Liver (tissue), 3 donors: ENCODE data around the gene SLC25A12.

Experiments used
- ATF3 ChIP-seq: IDR thresholded peaks from 2 replicates; pipeline ENCODE4 v1.6.1; 2016; ENCODE audit warnings: antibody characterized with exemption
- EGR1 ChIP-seq, 2 donors: IDR thresholded peaks; 2 replicates each; pipeline ENCODE4 v1.6.1; 2016 to 2018; ENCODE audit warnings: antibody characterized with exemption in 2 of 2, low read depth in 2 of 2
- FOXA1 ChIP-seq: IDR thresholded peaks from 2 replicates; pipeline ENCODE4 v1.6.1; 2016; ENCODE audit warnings: antibody characterized with exemption
- GABPA ChIP-seq, 2 donors: IDR thresholded peaks in 1 of 2; conservative IDR thresholded peaks in 1 of 2; 2 replicates each; pipeline ENCODE4 v1.6.1; 2016; ENCODE audit warnings: antibody characterized with exemption in 2 of 2, mild to moderate bottlenecking in 1 of 2, moderate library complexity in 1 of 2
- JUND ChIP-seq, 2 donors: IDR thresholded peaks; 2 replicates each; pipeline ENCODE4 v1.6.1; 2016; ENCODE audit warnings: antibody characterized with exemption in 2 of 2
- RAD21 ChIP-seq, 2 donors: IDR thresholded peaks; 2 replicates each; pipeline ENCODE4 v1.6.1; 2016; ENCODE audit warnings: antibody characterized with exemption in 2 of 2, mild to moderate bottlenecking in 2 of 2
- REST ChIP-seq: IDR thresholded peaks from 2 replicates; pipeline ENCODE4 v1.6.1; 2016; ENCODE audit warnings: antibody characterized with exemption, mild to moderate bottlenecking
- RXRA ChIP-seq, 2 donors: IDR thresholded peaks; 2 replicates each; pipeline ENCODE4 v1.6.1; 2017 to 2018; ENCODE audit warnings: antibody characterized with exemption in 2 of 2, mild to moderate bottlenecking in 1 of 2
- SP1 ChIP-seq: IDR thresholded peaks from 2 replicates; pipeline ENCODE4 v1.6.1; 2018; ENCODE audit warnings: antibody characterized with exemption, mild to moderate bottlenecking
- TAF1 ChIP-seq: conservative IDR thresholded peaks from 2 replicates; pipeline ENCODE4 v1.6.1; 2016; ENCODE audit warnings: antibody characterized with exemption, mild to moderate bottlenecking
- YY1 ChIP-seq: IDR thresholded peaks from 2 replicates; pipeline ENCODE4 v1.6.1; 2016; ENCODE audit warnings: antibody characterized with exemption, mild to moderate bottlenecking
- TF ChIP-seq, protein P1 (sequence below): fragments of 150-350 bp; IDR thresholded peaks from 2 replicates; pipeline ENCODE4 v1.5.1; 2017; ENCODE audit warnings: improper control_type of control experiment, low read depth, low read length; ENCODE audit not compliant: missing input control
- TF ChIP-seq, protein P2 (sequence below): IDR thresholded peaks from 2 replicates; pipeline ENCODE4 v1.6.1; 2016; ENCODE audit warnings: antibody characterized with exemption
- TF ChIP-seq, protein P3 (sequence below): IDR thresholded peaks from 2 replicates; pipeline ENCODE4 v1.6.1; 2016; ENCODE audit warnings: antibody characterized with exemption
- donor health status: healthy.
- donor health status: healthy.

- TF ChIP-seq, protein P1, sequence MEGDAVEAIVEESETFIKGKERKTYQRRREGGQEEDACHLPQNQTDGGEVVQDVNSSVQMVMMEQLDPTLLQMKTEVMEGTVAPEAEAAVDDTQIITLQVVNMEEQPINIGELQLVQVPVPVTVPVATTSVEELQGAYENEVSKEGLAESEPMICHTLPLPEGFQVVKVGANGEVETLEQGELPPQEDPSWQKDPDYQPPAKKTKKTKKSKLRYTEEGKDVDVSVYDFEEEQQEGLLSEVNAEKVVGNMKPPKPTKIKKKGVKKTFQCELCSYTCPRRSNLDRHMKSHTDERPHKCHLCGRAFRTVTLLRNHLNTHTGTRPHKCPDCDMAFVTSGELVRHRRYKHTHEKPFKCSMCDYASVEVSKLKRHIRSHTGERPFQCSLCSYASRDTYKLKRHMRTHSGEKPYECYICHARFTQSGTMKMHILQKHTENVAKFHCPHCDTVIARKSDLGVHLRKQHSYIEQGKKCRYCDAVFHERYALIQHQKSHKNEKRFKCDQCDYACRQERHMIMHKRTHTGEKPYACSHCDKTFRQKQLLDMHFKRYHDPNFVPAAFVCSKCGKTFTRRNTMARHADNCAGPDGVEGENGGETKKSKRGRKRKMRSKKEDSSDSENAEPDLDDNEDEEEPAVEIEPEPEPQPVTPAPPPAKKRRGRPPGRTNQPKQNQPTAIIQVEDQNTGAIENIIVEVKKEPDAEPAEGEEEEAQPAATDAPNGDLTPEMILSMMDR: no peak
- TF ChIP-seq REST (no peak), RAD21 (IDR thresholded peaks at IDR 0.05) (no peak), YY1 (no peak), TAF1 (no peak), EGR1 (IDR thresholded peaks at IDR 0.05; ENCODE audit: low read depth in 2 of 2) (no peak), JUND (IDR thresholded peaks at IDR 0.05) (no peak), GABPA (IDR thresholded peaks at IDR 0.05 in 1 of 2, conservative IDR thresholded peaks at IDR 0.05 in 1 of 2) (no peak), SP1 (no peak), FOXA1 (no peak), ATF3 (no peak), RXRA (IDR thresholded peaks at IDR 0.05) (no peak)
- TF ChIP-seq, protein P2, sequence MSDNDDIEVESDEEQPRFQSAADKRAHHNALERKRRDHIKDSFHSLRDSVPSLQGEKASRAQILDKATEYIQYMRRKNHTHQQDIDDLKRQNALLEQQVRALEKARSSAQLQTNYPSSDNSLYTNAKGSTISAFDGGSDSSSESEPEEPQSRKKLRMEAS: no peak
- TF ChIP-seq, protein P3, sequence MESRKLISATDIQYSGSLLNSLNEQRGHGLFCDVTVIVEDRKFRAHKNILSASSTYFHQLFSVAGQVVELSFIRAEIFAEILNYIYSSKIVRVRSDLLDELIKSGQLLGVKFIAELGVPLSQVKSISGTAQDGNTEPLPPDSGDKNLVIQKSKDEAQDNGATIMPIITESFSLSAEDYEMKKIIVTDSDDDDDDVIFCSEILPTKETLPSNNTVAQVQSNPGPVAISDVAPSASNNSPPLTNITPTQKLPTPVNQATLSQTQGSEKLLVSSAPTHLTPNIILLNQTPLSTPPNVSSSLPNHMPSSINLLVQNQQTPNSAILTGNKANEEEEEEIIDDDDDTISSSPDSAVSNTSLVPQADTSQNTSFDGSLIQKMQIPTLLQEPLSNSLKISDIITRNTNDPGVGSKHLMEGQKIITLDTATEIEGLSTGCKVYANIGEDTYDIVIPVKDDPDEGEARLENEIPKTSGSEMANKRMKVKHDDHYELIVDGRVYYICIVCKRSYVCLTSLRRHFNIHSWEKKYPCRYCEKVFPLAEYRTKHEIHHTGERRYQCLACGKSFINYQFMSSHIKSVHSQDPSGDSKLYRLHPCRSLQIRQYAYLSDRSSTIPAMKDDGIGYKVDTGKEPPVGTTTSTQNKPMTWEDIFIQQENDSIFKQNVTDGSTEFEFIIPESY: no peak
Measured at GRCh38 chr2:171882089-171882769, 11.8 kb downstream of the SLC25A12 start.
